ENCODE data around the gene INPP5D. TPM values are rescaled to one million over a fixed set of nuclear protein-coding genes. Genes with fewer than 3 reads are reported as not detected.

INPP5D gene
- total and polyA plus RNA-seq, 2 donors (not counting 3 experiments of a cell fraction or from before 2014, with no cell fraction given) = 13.9 to 46.6 TPM

DNA sequence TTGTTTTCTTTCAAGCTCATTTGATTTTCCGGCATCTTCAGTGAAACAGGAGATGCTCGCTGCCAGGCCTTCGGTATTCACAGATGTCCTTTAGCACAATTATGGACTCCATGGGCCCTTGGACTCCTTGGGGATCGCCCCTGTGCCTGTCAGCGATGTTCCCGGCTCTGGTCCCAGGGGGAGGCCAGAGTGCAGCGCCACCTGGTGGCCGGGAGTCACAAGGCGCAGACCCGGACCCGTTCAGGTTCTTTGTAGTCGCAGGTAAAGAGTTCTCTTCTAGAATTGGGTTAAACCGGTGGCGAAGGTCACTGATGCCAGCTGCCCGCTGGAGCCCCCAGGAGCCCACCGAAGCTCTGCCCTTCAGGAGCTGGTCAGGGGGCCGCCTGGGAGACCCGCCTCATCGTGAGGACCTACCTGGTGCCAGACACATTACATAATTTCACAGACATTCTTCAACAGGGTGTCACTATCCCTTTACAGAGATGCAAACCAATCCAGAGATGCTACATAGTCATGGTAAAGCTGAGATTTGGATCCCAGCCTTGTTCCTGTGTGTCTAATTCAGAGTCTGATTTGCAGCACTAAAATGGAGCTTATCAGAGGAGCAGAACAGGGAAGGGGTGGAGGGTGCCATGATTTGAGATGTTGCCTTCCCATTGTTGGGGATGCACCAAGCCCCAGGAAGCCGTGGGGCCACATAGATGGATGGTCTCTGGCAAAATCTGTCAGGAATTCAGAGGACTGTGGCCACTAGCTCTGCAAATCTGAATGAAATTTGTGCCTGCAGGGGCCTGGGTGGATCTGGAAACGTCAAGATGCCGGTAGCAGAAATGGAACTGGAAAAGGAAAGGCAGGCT is 6.0 kb upstream of the INPP5D start:
- Histone ChIP-seq H3K79me2 (ENCODE audit: control insufficient read depth, insufficient read depth, low read length) (no peaks in the 10 kb centered on the region), H3K27me3 (ENCODE audit: control insufficient read depth in 2 of 2, insufficient read depth in 2 of 2, low read length in 2 of 2) (no peaks in the 10 kb centered on the region), H3K4me3 (replicated peaks in 1 of 3; ENCODE audit: insufficient read depth in 1 of 3, low read depth in 1 of 3, low read length in 3 of 3) (no peak overlapping the region), H3K9ac (replicated peaks; ENCODE audit: extremely low read depth, insufficient read depth, low read length) (no peak overlapping the region), H3K27ac (ENCODE audit: insufficient read depth, low read depth, low read length) (no peak overlapping the region), H3K36me3 (ENCODE audit: control insufficient read depth in 2 of 2, extremely low read depth in 1 of 2, insufficient read depth in 2 of 2, low read length in 2 of 2) (no peaks in the 10 kb centered on the region), H2AFZ (ENCODE audit: low read depth, low read length) (no peak overlapping the region), H4K20me1 (replicated peaks; ENCODE audit: control insufficient read depth, extremely low read depth, insufficient read depth, low read length) (no peaks in the 10 kb centered on the region), H3K4me2 (ENCODE audit: insufficient read depth, low read length) (no peak overlapping the region), H3K9me1 (replicated peaks; ENCODE audit: control insufficient read depth, extremely low read depth, insufficient read depth, low read length) (no peaks in the 10 kb centered on the region), H3K9me3 (replicated peaks; ENCODE audit: control insufficient read depth, insufficient read depth, low read length) (no peaks in the 10 kb centered on the region), H3K4me1 (ENCODE audit: control insufficient read depth, extremely low read depth, insufficient read depth, low read length) (peaks cover 4% of the 10 kb centered on the region)
- POLR2A ChIA-PET = no interaction called here
- FAIRE-seq (peak; percentile 85), DNase-seq (ENCODE audit: low read depth, low spot score) (peak; percentile 34)
- CTCF ChIA-PET = interaction anchor here (0.6 to 2.5 kb wide), 46 partner anchors 10 to 295 kb away, joined by 3 to 18 read pairs (median 4); partner anchors contain the start of gene ATG16L1
- intact Hi-C loops (cut with micrococcal nuclease) (loop anchor here (1.0 to 10.0 kb wide), 4 partner anchors 169 to 449 kb away; partner anchors contain the start of gene ATG16L1), dilution Hi-C loops (cut with MboI; ENCODE audit: extremely low pct_ligation_motif_present, low sequenced_read_pairs) (no loop called here)
- BruUV-seq (replicated peaks) = no TSS peak
- TF ChIP-seq POLR2AphosphoS5 (IDR thresholded peaks at IDR 0.05; ENCODE audit: insufficient read depth, low read depth, low read length) = no peak
- TF ChIP-seq, protein P1, sequence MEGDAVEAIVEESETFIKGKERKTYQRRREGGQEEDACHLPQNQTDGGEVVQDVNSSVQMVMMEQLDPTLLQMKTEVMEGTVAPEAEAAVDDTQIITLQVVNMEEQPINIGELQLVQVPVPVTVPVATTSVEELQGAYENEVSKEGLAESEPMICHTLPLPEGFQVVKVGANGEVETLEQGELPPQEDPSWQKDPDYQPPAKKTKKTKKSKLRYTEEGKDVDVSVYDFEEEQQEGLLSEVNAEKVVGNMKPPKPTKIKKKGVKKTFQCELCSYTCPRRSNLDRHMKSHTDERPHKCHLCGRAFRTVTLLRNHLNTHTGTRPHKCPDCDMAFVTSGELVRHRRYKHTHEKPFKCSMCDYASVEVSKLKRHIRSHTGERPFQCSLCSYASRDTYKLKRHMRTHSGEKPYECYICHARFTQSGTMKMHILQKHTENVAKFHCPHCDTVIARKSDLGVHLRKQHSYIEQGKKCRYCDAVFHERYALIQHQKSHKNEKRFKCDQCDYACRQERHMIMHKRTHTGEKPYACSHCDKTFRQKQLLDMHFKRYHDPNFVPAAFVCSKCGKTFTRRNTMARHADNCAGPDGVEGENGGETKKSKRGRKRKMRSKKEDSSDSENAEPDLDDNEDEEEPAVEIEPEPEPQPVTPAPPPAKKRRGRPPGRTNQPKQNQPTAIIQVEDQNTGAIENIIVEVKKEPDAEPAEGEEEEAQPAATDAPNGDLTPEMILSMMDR (IDR thresholded peaks at IDR 0.05; ENCODE audit: extremely low read depth in 1 of 2, insufficient read depth in 1 of 2, low read depth in 1 of 2, low read length in 2 of 2) = peak; percentile 95 to 98
- TF ChIP-seq, protein P2, sequence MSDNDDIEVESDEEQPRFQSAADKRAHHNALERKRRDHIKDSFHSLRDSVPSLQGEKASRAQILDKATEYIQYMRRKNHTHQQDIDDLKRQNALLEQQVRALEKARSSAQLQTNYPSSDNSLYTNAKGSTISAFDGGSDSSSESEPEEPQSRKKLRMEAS (IDR thresholded peaks at IDR 0.05; ENCODE audit: insufficient read depth, insufficient read length) = no peak
- TF ChIP-seq POLR2A (IDR thresholded peaks at IDR 0.05; ENCODE audit: low read depth, low read length) = no peak
- TF ChIP-seq MYC (IDR thresholded peaks at IDR 0.05; ENCODE audit: low read depth, low read length) = no peak
- no peak for TF ChIP-seq FOS (IDR thresholded peaks at IDR 0.05; ENCODE audit: borderline replicate concordance, insufficient read depth, low read length)

Data from endothelial cell of umbilical vein (primary cell).